ENCODE measurements around the gene SPPL2C. TPM values are rescaled to one million over a fixed set of nuclear protein-coding genes. Genes with fewer than 3 reads are reported as not detected.

SPPL2C gene
- total RNA-seq, 4 donors from 2014 or later: not detected

DNA sequence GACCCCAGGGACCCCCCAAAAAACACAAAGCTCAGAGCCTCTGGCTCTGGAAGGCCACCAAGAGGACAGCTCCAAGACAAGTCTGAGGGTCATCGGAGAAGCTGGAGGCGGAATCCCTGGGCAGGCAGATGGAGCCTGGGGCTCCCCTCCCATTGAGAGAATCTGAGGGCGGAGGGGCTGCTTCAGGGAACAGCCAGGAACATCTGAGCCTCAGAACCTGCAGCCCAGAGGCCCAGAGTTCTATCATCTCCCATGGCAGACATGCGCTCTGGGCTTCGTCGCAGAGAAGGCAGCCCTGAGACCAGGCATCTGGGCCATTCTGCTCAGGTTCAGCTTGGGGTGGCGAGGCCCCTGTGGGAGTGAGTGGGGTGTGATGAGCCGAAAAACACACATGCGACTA lies 7.1 kb upstream of the SPPL2C start:
- Histone ChIP-seq H3K4me3 (no peak overlapping the region), H3K27me3 (peaks cover 29% of the 10 kb centered on the region), H3K36me3 (no peaks in the 10 kb centered on the region), H3K27ac (no peak overlapping the region), H3K4me1 (no peaks in the 10 kb centered on the region), H3K9me3 (no peaks in the 10 kb centered on the region)
- DNase-seq (ENCODE audit: low spot score in 2 of 2): no peak
- 90% methylated on average over 5 of the region's 9 CpGs for WGBS
- TF ChIP-seq EP300 (IDR thresholded peaks at IDR 0.05) (no peak), POLR2AphosphoS5 (IDR thresholded peaks at IDR 0.05) (no peak), CTCF (IDR thresholded peaks at IDR 0.05) (no peak), POLR2A (IDR thresholded peaks at IDR 0.05) (no peak)

- TF ChIP-seq EP300 (IDR thresholded peaks at IDR 0.05): no peak
- no peak for TF ChIP-seq CTCF (IDR thresholded peaks at IDR 0.05)
- TF ChIP-seq POLR2A (IDR thresholded peaks at IDR 0.05): no peak
- TF ChIP-seq POLR2AphosphoS5 (IDR thresholded peaks at IDR 0.05): no peak
- H3K36me3 ChIP-seq: no peaks in the 10 kb centered on the region
- H3K4me1 ChIP-seq: no peaks in the 10 kb centered on the region
- H3K27me3 ChIP-seq: peaks cover 17% of the 10 kb centered on the region
- no peak overlapping the region for H3K4me3 ChIP-seq
- H3K9me3 ChIP-seq: no peaks in the 10 kb centered on the region
- 79% methylated on average over 8 of the region's 8 CpGs for WGBS
- no peak overlapping the region for H3K27ac ChIP-seq
- no peak for DNase-seq (ENCODE audit: low spot score in 2 of 2)
Observed at GRCh38 chr17:45838751-45839295, 5.9 kb upstream of the SPPL2C start.

DNA sequence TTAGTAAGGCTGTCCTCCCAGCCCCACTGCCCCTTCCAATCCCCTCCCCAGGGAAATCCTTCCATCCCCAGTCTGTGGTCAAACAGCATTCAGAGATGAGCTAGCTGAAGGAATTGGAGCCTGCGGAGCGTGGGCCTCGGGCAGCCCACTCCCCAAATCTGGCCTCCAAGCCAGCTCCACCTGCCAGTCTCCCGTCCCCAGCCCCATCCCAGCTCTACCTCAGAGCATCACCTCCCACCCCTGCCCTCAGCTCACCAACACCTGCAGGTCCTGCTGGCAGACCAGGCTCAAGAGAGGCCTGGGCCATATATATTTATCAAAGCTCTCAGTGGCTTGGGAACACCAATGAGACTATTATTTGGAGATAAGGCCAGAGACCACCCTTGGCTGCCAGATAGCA lies 5.2 kb upstream of the SPPL2C start:
- H3K27ac ChIP-seq: no peak overlapping the region
- H3K4me3 ChIP-seq: no peak overlapping the region
- DNase-seq (ENCODE audit: low spot score in 2 of 2): no peak
- TF ChIP-seq POLR2AphosphoS5 (IDR thresholded peaks at IDR 0.05) (no peak), CTCF (IDR thresholded peaks at IDR 0.05) (no peak), POLR2A (IDR thresholded peaks at IDR 0.05) (no peak), EP300 (IDR thresholded peaks at IDR 0.05) (no peak)
- H3K4me1 ChIP-seq: no peaks in the 10 kb centered on the region
- no peaks in the 10 kb centered on the region for H3K9me3 ChIP-seq
- peaks cover 16% of the 10 kb centered on the region for H3K27me3 ChIP-seq
- WGBS: 100% methylated on average over 4 of the region's 4 CpGs
- H3K36me3 ChIP-seq: no peaks in the 10 kb centered on the region

GRCh38 chr17:45841186-45841585 lies 3.5 kb upstream of the SPPL2C start:
- TF ChIP-seq POLR2AphosphoS5 (IDR thresholded peaks at IDR 0.05): no peak
- no peak for TF ChIP-seq CTCF (IDR thresholded peaks at IDR 0.05)
- no peak for TF ChIP-seq EP300 (IDR thresholded peaks at IDR 0.05)
- no peak for TF ChIP-seq POLR2A (IDR thresholded peaks at IDR 0.05)
- WGBS: 70% methylated on average over 9 of the region's 9 CpGs
- Histone ChIP-seq H3K27me3 (peaks cover 15% of the 10 kb centered on the region), H3K9me3 (no peaks in the 10 kb centered on the region), H3K4me3 (no peak overlapping the region), H3K36me3 (no peaks in the 10 kb centered on the region), H3K27ac (no peak overlapping the region), H3K4me1 (no peaks in the 10 kb centered on the region)
- DNase-seq (ENCODE audit: low spot score in 2 of 2): no peak

DNA sequence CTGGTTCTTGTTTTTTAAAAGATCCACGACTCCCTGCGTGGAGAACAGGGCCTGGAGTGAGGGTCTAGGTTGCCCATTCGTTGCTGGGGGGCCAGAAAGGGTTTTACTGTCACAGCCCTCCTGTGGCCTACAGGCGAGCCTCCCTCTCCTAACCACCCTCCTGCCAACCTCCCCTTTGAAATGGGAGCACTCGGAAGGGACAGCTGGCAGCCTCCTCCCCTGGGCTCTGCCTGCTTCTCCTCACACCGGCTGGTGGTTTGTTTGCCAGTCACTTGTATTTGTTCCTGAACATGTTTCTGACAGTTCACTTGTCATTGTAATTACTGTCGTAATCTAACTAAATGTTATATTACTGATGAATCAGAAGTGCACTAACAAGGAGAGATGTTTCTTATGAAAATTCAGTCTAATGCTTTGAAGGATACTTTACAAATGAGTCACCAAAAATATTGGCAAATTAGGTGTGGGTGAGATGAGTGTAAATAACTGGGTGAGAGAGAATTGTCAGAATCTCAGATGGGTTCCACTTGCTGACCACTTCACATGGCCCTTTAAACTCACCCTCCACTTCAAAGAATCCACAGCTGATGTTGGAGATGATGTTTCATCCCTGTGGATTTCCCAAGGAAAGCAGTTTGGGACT lies 2.7 kb upstream of the SPPL2C start:
- 45% methylated on average over 7 of the region's 7 CpGs for WGBS
- no peaks in the 10 kb centered on the region for H3K4me1 ChIP-seq
- no peak for DNase-seq (ENCODE audit: low spot score in 2 of 2)
- H3K27ac ChIP-seq: no peak overlapping the region
- H3K4me3 ChIP-seq: no peak overlapping the region
- no peaks in the 10 kb centered on the region for H3K9me3 ChIP-seq
- H3K27me3 ChIP-seq: peaks cover 15% of the 10 kb centered on the region
- no peak for TF ChIP-seq CTCF (IDR thresholded peaks at IDR 0.05)
- no peak for TF ChIP-seq EP300 (IDR thresholded peaks at IDR 0.05)
- TF ChIP-seq POLR2A (IDR thresholded peaks at IDR 0.05): no peak
- no peak for TF ChIP-seq POLR2AphosphoS5 (IDR thresholded peaks at IDR 0.05)
- H3K36me3 ChIP-seq: no peaks in the 10 kb centered on the region
